ENCODE measurements around the gene CHD9. TPM values are rescaled to one million over a fixed set of nuclear protein-coding genes. Genes with fewer than 3 reads are reported as not detected.

Gene CHD9
- total RNA-seq, 3 donors from 2014 or later (not counting 1 experiment from before 2014, with no cell fraction given): 81.4 to 85.2 (median 81.9) TPM

DNA sequence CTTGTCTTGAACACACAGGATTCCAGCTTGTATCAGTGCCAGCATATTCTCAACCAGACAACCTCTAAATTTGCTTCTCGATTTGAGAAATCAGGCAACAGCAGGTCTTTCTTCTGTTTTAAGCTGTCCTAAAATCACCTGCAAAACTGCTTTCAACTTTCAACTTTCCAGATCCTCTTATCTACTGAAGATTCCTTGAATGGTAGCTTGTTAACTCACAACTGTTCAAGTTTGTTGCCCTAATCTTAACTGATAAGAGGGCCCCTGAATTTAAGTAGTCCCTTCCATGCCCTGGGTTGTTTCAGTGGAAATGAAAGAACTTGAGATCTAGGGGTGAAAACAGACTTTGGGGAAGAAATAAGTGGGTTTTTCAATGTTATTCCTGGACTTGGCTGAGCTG is 57.2 kb downstream of the CHD9 start:
- WGBS (ENCODE audit: insufficient coverage): 61% methylated on average over 1 of the region's 1 CpG

DNA sequence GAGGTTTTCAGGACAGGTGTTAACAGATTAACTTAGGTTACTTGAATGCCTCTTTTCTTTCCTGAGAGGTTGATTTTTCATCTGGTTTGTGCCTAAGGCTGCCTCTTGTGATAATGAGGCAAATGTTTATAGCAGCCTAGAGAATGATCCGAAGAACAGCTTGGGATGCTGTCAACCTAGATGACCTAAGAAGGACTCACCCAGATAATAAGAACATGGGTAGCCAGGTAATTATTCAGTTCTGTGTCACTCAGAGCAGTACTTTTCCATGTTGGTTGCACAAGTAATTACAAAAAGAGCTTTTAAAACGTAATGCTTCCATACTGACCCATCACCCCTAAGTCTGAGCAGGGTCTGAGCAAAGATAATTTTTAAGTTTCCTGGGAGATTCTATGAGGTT is 60.3 kb downstream of the CHD9 start:
- DNase-seq (no peak), ATAC-seq (no peak)
- Mint-ChIP-seq H3K27me3 (ENCODE audit: low read depth in 2 of 2) (no peaks in the 10 kb centered on the region), H3K36me3 (no peaks in the 10 kb centered on the region), H3K9me3 (no peaks in the 10 kb centered on the region), H3K4me3 (no peak overlapping the region), H3K4me1 (peaks cover 0 to 8% of the 10 kb centered on the region in 2 donors), H3K27ac (no peak overlapping the region)
- TF ChIP-seq, protein P1, sequence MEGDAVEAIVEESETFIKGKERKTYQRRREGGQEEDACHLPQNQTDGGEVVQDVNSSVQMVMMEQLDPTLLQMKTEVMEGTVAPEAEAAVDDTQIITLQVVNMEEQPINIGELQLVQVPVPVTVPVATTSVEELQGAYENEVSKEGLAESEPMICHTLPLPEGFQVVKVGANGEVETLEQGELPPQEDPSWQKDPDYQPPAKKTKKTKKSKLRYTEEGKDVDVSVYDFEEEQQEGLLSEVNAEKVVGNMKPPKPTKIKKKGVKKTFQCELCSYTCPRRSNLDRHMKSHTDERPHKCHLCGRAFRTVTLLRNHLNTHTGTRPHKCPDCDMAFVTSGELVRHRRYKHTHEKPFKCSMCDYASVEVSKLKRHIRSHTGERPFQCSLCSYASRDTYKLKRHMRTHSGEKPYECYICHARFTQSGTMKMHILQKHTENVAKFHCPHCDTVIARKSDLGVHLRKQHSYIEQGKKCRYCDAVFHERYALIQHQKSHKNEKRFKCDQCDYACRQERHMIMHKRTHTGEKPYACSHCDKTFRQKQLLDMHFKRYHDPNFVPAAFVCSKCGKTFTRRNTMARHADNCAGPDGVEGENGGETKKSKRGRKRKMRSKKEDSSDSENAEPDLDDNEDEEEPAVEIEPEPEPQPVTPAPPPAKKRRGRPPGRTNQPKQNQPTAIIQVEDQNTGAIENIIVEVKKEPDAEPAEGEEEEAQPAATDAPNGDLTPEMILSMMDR (IDR thresholded peaks at IDR 0.05): no peak
- WGBS (ENCODE audit: insufficient coverage): 95% methylated on average over 1 of the region's 2 CpGs
- Histone ChIP-seq H3K4me3 (ENCODE audit: low read length) (no peak overlapping the region), H3K9me3 (ENCODE audit: control insufficient read depth, insufficient read depth, low read length) (no peaks in the 10 kb centered on the region), H3K4me1 (ENCODE audit: control insufficient read depth, insufficient read depth, low read length) (no peaks in the 10 kb centered on the region), H3K27me3 (ENCODE audit: control insufficient read depth, insufficient read depth, low read length) (no peaks in the 10 kb centered on the region), H3K36me3 (ENCODE audit: control insufficient read depth, insufficient read depth, low read length) (peaks cover 2% of the 10 kb centered on the region), H3K27ac (ENCODE audit: low read length) (no peak overlapping the region)
- intact Hi-C loops (cut with micrococcal nuclease): no loop called here

More for the DNA sequence above, 57.2 kb downstream of the CHD9 start:
- Mint-ChIP-seq H3K27me3 (ENCODE audit: low read depth in 2 of 2) (no peaks in the 10 kb centered on the region), H3K27ac (peak overlapping the region in 1 of 2 donors; percentile 42), H3K4me3 (no peak overlapping the region), H3K4me1 (peaks cover 0 to 8% of the 10 kb centered on the region in 2 donors), H3K9me3 (no peaks in the 10 kb centered on the region), H3K36me3 (no peaks in the 10 kb centered on the region)
- Histone ChIP-seq H3K9me3 (ENCODE audit: control insufficient read depth, insufficient read depth, low read length) (no peaks in the 10 kb centered on the region), H3K27me3 (ENCODE audit: control insufficient read depth, insufficient read depth, low read length) (no peaks in the 10 kb centered on the region), H3K27ac (ENCODE audit: low read length) (no peak overlapping the region), H3K4me1 (ENCODE audit: control insufficient read depth, insufficient read depth, low read length) (no peaks in the 10 kb centered on the region), H3K4me3 (ENCODE audit: low read length) (no peak overlapping the region), H3K36me3 (ENCODE audit: control insufficient read depth, insufficient read depth, low read length) (no peaks in the 10 kb centered on the region)
- DNase-seq: no peak
- TF ChIP-seq, protein P1 (IDR thresholded peaks at IDR 0.05): no peak
- no peak for ATAC-seq
- intact Hi-C loops (cut with micrococcal nuclease): no loop called here

DNA sequence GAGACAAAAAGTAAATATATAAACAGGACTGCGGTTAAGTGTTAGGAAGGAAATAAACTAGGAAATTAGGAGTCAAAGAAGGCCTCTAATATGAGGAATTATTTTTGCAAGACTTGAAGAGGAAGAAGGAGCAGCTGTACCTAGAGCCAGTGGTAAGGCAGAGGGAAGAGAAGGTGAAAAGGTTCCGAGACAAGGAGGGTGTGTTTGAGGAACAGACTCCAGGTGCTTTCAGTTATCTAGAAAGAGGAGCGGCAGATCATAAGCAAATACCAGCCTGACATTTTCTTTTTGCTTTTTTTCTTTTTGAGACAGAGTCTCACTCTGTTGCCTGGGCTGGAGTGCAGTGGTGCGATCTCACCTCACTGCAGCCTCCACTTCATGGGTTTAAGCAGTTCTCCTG is 61.0 kb downstream of the CHD9 start:
- TF ChIP-seq, protein P1 (IDR thresholded peaks at IDR 0.05): no peak
- H3K36me3 ChIP-seq (ENCODE audit: control insufficient read depth, insufficient read depth, low read length): peaks cover 2% of the 10 kb centered on the region
- no peak overlapping the region for H3K4me3 Mint-ChIP-seq
- no peak overlapping the region for H3K27ac Mint-ChIP-seq
- no peaks in the 10 kb centered on the region for H3K27me3 ChIP-seq (ENCODE audit: control insufficient read depth, insufficient read depth, low read length)
- no peak overlapping the region for H3K4me3 ChIP-seq (ENCODE audit: low read length)
- ATAC-seq (no peak), DNase-seq (no peak)
- H3K27ac ChIP-seq (ENCODE audit: low read length): no peak overlapping the region
- no peaks in the 10 kb centered on the region for H3K36me3 Mint-ChIP-seq
- no peaks in the 10 kb centered on the region for H3K4me1 ChIP-seq (ENCODE audit: control insufficient read depth, insufficient read depth, low read length)
- H3K9me3 Mint-ChIP-seq: no peaks in the 10 kb centered on the region
- no peaks in the 10 kb centered on the region for H3K27me3 Mint-ChIP-seq (ENCODE audit: low read depth in 2 of 2)
- H3K9me3 ChIP-seq (ENCODE audit: control insufficient read depth, insufficient read depth, low read length): no peaks in the 10 kb centered on the region
- intact Hi-C loops (cut with micrococcal nuclease): no loop called here
- 95% methylated on average over 4 of the region's 4 CpGs for WGBS (ENCODE audit: insufficient coverage)
- H3K4me1 Mint-ChIP-seq: peaks cover 0 to 8% of the 10 kb centered on the region in 2 donors

- Mint-ChIP-seq H3K4me3 (no peak overlapping the region), H3K27ac (peak overlapping the region in 1 of 2 donors; percentile 44), H3K27me3 (ENCODE audit: low read depth in 2 of 2) (no peaks in the 10 kb centered on the region), H3K9me3 (no peaks in the 10 kb centered on the region), H3K36me3 (no peaks in the 10 kb centered on the region), H3K4me1 (peaks cover 0 to 4% of the 10 kb centered on the region in 2 donors)
- no peak for DNase-seq
- H3K4me1 ChIP-seq (ENCODE audit: control insufficient read depth, insufficient read depth, low read length): no peaks in the 10 kb centered on the region
- intact Hi-C loops (cut with micrococcal nuclease): no loop called here
- no peak for ATAC-seq
- TF ChIP-seq, protein P1 (IDR thresholded peaks at IDR 0.05): no peak
- no peaks in the 10 kb centered on the region for H3K9me3 ChIP-seq (ENCODE audit: control insufficient read depth, insufficient read depth, low read length)
- no peaks in the 10 kb centered on the region for H3K27me3 ChIP-seq (ENCODE audit: control insufficient read depth, insufficient read depth, low read length)
- no peak overlapping the region for H3K27ac ChIP-seq (ENCODE audit: low read length)
- 64% methylated on average over 2 of the region's 2 CpGs for WGBS (ENCODE audit: insufficient coverage)
- peaks cover 2% of the 10 kb centered on the region for H3K36me3 ChIP-seq (ENCODE audit: control insufficient read depth, insufficient read depth, low read length)
- no peak overlapping the region for H3K4me3 ChIP-seq (ENCODE audit: low read length)
Observed at GRCh38 chr16:53121043-53121620, 66.3 kb downstream of the CHD9 start.
